HepG2 (cell line): ENCODE measurements around the gene KRI1. TPM values are rescaled to one million over a fixed set of nuclear protein-coding genes. Genes with fewer than 3 reads are reported as not detected.

Experiments
- ADNP ChIP-seq: sonication (generic); formaldehyde crosslinking; IDR thresholded peaks from 2 replicates; pipeline ENCODE4 v1.4.0; 2020; ENCODE audit warnings: missing genetic modification reagents
- AGO1 ChIP-seq: fragments of 200-400 bp; formaldehyde crosslinking; IDR thresholded peaks from 2 replicates; pipeline ENCODE4 v1.6.1; 2017; ENCODE audit warnings: mild to moderate bottlenecking, low read depth, low read length, moderate library complexity; ENCODE audit not compliant: poor library complexity, severe bottlenecking
- EED ChIP-seq: sonication (generic); formaldehyde crosslinking; IDR thresholded peaks from 2 replicates; pipeline ENCODE4 v1.5.0; 2020; ENCODE audit warnings: mild to moderate bottlenecking, missing genetic modification reagents
- KDM1A ChIP-seq: IDR thresholded peaks from 2 replicates; pipeline ENCODE4 v1.6.1; 2016; ENCODE audit warnings: missing compliant biosample characterization
- KDM5B ChIP-seq: sonication (generic); formaldehyde crosslinking; IDR thresholded peaks from 2 replicates; pipeline ENCODE4 v1.4.0; 2020; ENCODE audit warnings: missing genetic modification reagents, mild to moderate bottlenecking, borderline replicate concordance
- LCORL ChIP-seq, 2 experiments: fragments of 450-650 bp in 1 of 2; sonication (generic) in 1 of 2; formaldehyde crosslinking in 1 of 2; IDR thresholded peaks; 2 replicates each; pipeline versions ENCODE4 v1.5.0 to v1.6.1; 2017 to 2020; ENCODE audit warnings: antibody characterized with exemption in 1 of 2, missing genetic modification reagents in 1 of 2
- PPARG ChIP-seq: conservative IDR thresholded peaks from 2 replicates; pipeline ENCODE4 v1.6.1; 2016; ENCODE audit warnings: missing biosample characterization, missing genetic modification reagents
- PRPF4 ChIP-seq: fragments of 200-400 bp; formaldehyde crosslinking; IDR thresholded peaks from 2 replicates; pipeline ENCODE4 v1.6.1; 2016; ENCODE audit warnings: low read length, low read depth; ENCODE audit not compliant: poor library complexity, severe bottlenecking
- RXRA ChIP-seq: sonication (generic); formaldehyde crosslinking; IDR thresholded peaks from 2 replicates; pipeline ENCODE4 v1.5.1; 2020; ENCODE audit warnings: missing genetic modification reagents
- SNAI1 ChIP-seq: sonication (generic); formaldehyde crosslinking; IDR thresholded peaks from 2 replicates; pipeline ENCODE4 v1.5.0; 2020; ENCODE audit warnings: mild to moderate bottlenecking, missing genetic modification reagents, borderline replicate concordance
- TAF1 ChIP-seq: sonication (generic); formaldehyde crosslinking; IDR thresholded peaks from 2 replicates; pipeline ENCODE4 v1.4.0; 2020; ENCODE audit warnings: missing genetic modification reagents
- ZKSCAN1 ChIP-seq: fragments of 150-350 bp; IDR thresholded peaks from 2 replicates; pipeline ENCODE4 v1.6.1; 2014; ENCODE audit warnings: low read length
- ZMAT3 ChIP-seq: sonication (generic); formaldehyde crosslinking; conservative IDR thresholded peaks from 2 replicates; pipeline ENCODE4 v1.7.0; 2021; ENCODE audit warnings: missing genetic modification reagents
- ZMYM3 ChIP-seq: sonication (generic); formaldehyde crosslinking; IDR thresholded peaks from 2 replicates; pipeline ENCODE4 v1.5.1; 2020; ENCODE audit warnings: mild to moderate bottlenecking, missing genetic modification reagents
- ZNF121 ChIP-seq: sonication (generic); formaldehyde crosslinking; IDR thresholded peaks from 2 replicates; pipeline ENCODE4 v1.5.0; 2020; ENCODE audit warnings: mild to moderate bottlenecking, missing genetic modification reagents
- ZNF274 ChIP-seq: sonication (generic); formaldehyde crosslinking; IDR thresholded peaks from 2 replicates; pipeline ENCODE4 v1.5.1; 2020; ENCODE audit warnings: mild to moderate bottlenecking, missing genetic modification reagents
- ZNF296 ChIP-seq: sonication (generic); formaldehyde crosslinking; conservative IDR thresholded peaks from 2 replicates; pipeline ENCODE4 v1.5.0; 2020; ENCODE audit warnings: mild to moderate bottlenecking, missing genetic modification reagents
- ZNF367 ChIP-seq: sonication (generic); formaldehyde crosslinking; IDR thresholded peaks from 2 replicates; pipeline ENCODE4 v1.4.0; 2020; ENCODE audit warnings: missing genetic modification reagents, borderline replicate concordance
- ZNF607 ChIP-seq: sonication (generic); formaldehyde crosslinking; IDR thresholded peaks from 2 replicates; pipeline ENCODE4 v1.5.1; 2020; ENCODE audit warnings: missing genetic modification reagents, mild to moderate bottlenecking, borderline replicate concordance
- ZNF879 ChIP-seq: sonication (generic); formaldehyde crosslinking; IDR thresholded peaks from 2 replicates; pipeline ENCODE4 v1.8.1; 2023; ENCODE audit warnings: missing genetic modification reagents
- polyA plus RNA-seq, 8 experiments: library from polyadenylated mRNA; depleted of rRNA in 3 of 8; stranded (reverse) in 7 of 8; unstranded in 1 of 8; fragments of >200 nt; fragmentation: Illumina TruSeq in 4 of 8; extraction: Trizol in 4 of 8; gene quantifications; 2 replicates each; pipeline versions ENCODE4 v1.2.1 to v1.2.3, GENCODE V29; 2011 to 2016; ENCODE audit warnings: low read depth in 4 of 8, missing spikeins in 1 of 8, mixed read lengths in 1 of 8; ENCODE audit not compliant: insufficient read depth in 1 of 8
- total RNA-seq, 5 experiments: library from RNA; depleted of rRNA; stranded (reverse); fragments of >200 nt; fragmentation: Illumina TruSeq; extraction: Trizol; gene quantifications; 2 replicates each; pipeline ENCODE4 v1.2.3, GENCODE V29; 2016; ENCODE audit warnings: low read depth in 1 of 5
- TF ChIP-seq, protein P1 (sequence below): sonication (generic); formaldehyde crosslinking; IDR thresholded peaks from 2 replicates; pipeline ENCODE4 v1.8.0; 2022; ENCODE audit warnings: missing genetic modification reagents, mild to moderate bottlenecking, inconsistent platforms, borderline replicate concordance
- TF ChIP-seq, protein P2 (sequence below): sonication (generic); formaldehyde crosslinking; IDR thresholded peaks from 2 replicates; pipeline ENCODE4 v1.5.0; 2020; ENCODE audit warnings: missing genetic modification reagents
- TF ChIP-seq, protein P3 (sequence below): sonication (generic); formaldehyde crosslinking; conservative IDR thresholded peaks from 2 replicates; pipeline ENCODE4 v1.8.1; 2023; ENCODE audit warnings: missing genetic modification reagents
- TF ChIP-seq, protein P4 (sequence below): conservative IDR thresholded peaks from 2 replicates; pipeline ENCODE4 v1.6.1; 2018; ENCODE audit warnings: missing genetic modification reagents
- TF ChIP-seq, protein P5 (sequence below): sonication (generic); formaldehyde crosslinking; IDR thresholded peaks from 2 replicates; pipeline ENCODE4 v1.5.1; 2020; ENCODE audit warnings: missing genetic modification reagents, mild to moderate bottlenecking, borderline replicate concordance

KRI1 gene
- total and polyA plus RNA-seq, 2 of the 13 experiments (the other 11 are each of a cell fraction or from before 2014, with no cell fraction given): 9.1 to 11.7 TPM

DNA sequence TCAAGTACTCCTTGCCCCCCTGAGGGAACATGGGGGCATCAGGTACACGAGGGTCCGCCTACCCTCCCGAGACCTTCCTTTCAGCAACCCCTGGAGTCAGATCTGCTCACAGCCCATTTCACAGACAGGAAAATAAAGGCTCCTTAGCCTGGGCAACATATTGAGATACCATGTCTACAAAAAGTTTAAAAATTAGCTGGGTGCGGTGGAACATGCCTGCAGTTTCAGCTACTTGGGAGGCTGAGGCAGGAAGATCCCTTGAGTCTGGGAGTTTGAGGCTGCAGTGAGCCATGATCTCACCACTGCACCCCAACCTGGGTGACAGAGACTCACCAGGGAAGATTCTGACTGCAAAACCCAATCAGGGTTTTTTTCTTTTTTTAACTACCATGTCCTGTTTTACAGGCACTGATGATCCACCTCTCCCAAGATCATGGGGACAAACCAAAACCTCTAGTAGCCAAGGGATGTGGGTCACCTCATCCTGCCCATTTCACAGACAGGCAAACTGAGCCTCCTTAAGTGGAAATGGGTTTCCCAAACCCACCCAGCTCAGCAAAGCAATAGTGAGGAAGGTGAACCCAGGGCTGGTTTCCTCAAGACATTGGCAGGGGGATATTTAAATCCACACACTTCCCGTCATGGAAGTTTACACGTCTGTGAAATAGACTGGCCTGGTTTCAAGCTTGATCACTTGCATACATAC is 9.4 kb upstream of the KRI1 start (continued):
- TF ChIP-seq ZMYM3 (CRISPR knock-in tag): peak; percentile 86
- no peak for TF ChIP-seq ZNF879 (CRISPR knock-in tag)
- no peak for TF ChIP-seq AGO1
- no peak for TF ChIP-seq SNAI1 (CRISPR knock-in tag)
- TF ChIP-seq, protein P1, sequence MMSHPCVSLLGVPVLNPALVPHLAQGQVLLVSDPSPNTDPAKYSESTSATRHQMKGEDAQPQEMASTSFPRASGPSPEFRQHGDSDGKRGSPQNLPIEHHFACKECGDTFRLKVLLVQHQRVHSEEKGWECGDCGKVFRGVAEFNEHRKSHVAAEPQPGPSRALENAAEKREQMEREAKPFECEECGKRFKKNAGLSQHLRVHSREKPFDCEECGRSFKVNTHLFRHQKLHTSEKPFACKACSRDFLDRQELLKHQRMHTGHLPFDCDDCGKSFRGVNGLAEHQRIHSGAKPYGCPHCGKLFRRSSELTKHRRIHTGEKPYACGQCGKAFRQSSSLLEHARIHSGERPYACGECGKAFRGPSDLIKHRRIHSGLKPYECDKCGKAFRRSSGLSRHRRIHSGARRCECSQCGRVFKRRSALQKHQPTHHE (CRISPR knock-in tag): no peak
- TF ChIP-seq, protein P2, sequence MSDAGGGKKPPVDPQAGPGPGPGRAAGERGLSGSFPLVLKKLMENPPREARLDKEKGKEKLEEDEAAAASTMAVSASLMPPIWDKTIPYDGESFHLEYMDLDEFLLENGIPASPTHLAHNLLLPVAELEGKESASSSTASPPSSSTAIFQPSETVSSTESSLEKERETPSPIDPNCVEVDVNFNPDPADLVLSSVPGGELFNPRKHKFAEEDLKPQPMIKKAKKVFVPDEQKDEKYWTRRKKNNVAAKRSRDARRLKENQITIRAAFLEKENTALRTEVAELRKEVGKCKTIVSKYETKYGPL: no peak
- TF ChIP-seq ZMAT3 (CRISPR knock-in tag): no peak
- no peak for TF ChIP-seq TAF1 (CRISPR knock-in tag)
- TF ChIP-seq, protein P3, sequence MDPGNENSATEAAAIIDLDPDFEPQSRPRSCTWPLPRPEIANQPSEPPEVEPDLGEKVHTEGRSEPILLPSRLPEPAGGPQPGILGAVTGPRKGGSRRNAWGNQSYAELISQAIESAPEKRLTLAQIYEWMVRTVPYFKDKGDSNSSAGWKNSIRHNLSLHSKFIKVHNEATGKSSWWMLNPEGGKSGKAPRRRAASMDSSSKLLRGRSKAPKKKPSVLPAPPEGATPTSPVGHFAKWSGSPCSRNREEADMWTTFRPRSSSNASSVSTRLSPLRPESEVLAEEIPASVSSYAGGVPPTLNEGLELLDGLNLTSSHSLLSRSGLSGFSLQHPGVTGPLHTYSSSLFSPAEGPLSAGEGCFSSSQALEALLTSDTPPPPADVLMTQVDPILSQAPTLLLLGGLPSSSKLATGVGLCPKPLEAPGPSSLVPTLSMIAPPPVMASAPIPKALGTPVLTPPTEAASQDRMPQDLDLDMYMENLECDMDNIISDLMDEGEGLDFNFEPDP (CRISPR knock-in tag): no peak
- TF ChIP-seq ZNF607 (CRISPR knock-in tag): no peak
- no peak for TF ChIP-seq KDM5B
- TF ChIP-seq, protein P4, sequence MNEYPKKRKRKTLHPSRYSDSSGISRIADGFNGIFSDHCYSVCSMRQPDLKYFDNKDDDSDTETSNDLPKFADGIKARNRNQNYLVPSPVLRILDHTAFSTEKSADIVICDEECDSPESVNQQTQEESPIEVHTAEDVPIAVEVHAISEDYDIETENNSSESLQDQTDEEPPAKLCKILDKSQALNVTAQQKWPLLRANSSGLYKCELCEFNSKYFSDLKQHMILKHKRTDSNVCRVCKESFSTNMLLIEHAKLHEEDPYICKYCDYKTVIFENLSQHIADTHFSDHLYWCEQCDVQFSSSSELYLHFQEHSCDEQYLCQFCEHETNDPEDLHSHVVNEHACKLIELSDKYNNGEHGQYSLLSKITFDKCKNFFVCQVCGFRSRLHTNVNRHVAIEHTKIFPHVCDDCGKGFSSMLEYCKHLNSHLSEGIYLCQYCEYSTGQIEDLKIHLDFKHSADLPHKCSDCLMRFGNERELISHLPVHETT (CRISPR knock-in tag): no peak
- TF ChIP-seq RXRA (CRISPR knock-in tag): no peak
- TF ChIP-seq LCORL (IDR thresholded peaks at IDR 0.05): no peak
- no peak for TF ChIP-seq LCORL (CRISPR knock-in tag; IDR thresholded peaks at IDR 0.05)
- no peak for TF ChIP-seq ZNF274 (CRISPR knock-in tag)
- TF ChIP-seq KDM1A: 0 out of 2 replicates have a peak, but pooled peaks have one; percentile 29
- no peak for TF ChIP-seq ZNF296 (CRISPR knock-in tag)
- no peak for TF ChIP-seq PPARG
- peak; percentile 74 for TF ChIP-seq ZNF121
- TF ChIP-seq PRPF4: no peak
- TF ChIP-seq ZKSCAN1: no peak
- peak; percentile 23; the same call in 1 of the 2 replicates for TF ChIP-seq ADNP (CRISPR knock-in tag)
- TF ChIP-seq, protein P5, sequence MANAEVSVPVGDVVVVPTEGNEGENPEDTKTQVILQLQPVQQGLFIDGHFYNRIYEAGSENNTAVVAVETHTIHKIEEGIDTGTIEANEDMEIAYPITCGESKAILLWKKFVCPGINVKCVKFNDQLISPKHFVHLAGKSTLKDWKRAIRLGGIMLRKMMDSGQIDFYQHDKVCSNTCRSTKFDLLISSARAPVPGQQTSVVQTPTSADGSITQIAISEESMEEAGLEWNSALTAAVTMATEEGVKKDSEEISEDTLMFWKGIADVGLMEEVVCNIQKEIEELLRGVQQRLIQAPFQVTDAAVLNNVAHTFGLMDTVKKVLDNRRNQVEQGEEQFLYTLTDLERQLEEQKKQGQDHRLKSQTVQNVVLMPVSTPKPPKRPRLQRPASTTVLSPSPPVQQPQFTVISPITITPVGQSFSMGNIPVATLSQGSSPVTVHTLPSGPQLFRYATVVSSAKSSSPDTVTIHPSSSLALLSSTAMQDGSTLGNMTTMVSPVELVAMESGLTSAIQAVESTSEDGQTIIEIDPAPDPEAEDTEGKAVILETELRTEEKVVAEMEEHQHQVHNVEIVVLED (CRISPR knock-in tag): no peak; the same call in 1 of the 2 replicates
- no peak for TF ChIP-seq ZNF367 (CRISPR knock-in tag)
- no peak for TF ChIP-seq EED
